ENCODE results near the gene CAMK4. TPM values are rescaled to one million over a fixed set of nuclear protein-coding genes. Genes with fewer than 3 reads are reported as not detected.

CAMK4 gene
- total RNA-seq, 1 donor from 2014 or later = 0.11 TPM

GRCh38 chr5:111227801-111228200 is 3.6 kb downstream of the CAMK4 start:
- no peak for DNase-seq (ENCODE audit: missing footprints)
- intact Hi-C loops (cut with DNase I) = no loop called here
- ATAC-seq = no peak

- DNase-seq (ENCODE audit: missing footprints) (no peak), ATAC-seq (no peak)
- intact Hi-C loops (cut with DNase I) = no loop called here
Measured at GRCh38 chr5:111228520-111229220, 4.5 kb downstream of the CAMK4 start.

GRCh38 chr5:111229221-111229835 is 5.1 kb downstream of the CAMK4 start:
- intact Hi-C loops (cut with DNase I) = no loop called here
- DNase-seq (ENCODE audit: missing footprints) (no peak), ATAC-seq (no peak)

- no peak for ATAC-seq
Measured at GRCh38 chr5:111229871-111230810, 6.0 kb downstream of the CAMK4 start.

GRCh38 chr5:111231119-111231518 is 6.9 kb downstream of the CAMK4 start:
- DNase-seq (ENCODE audit: missing footprints) (no peak), ATAC-seq (no peak)
- intact Hi-C loops (cut with DNase I) = no loop called here

More at GRCh38 chr5:111229871-111230810, 6.0 kb downstream of the CAMK4 start:
- no peak for DNase-seq (ENCODE audit: missing footprints)
- intact Hi-C loops (cut with DNase I) = no loop called here

GRCh38 chr5:111232311-111233051 is 8.3 kb downstream of the CAMK4 start:
- intact Hi-C loops (cut with DNase I) = no loop called here
- no peak for DNase-seq (ENCODE audit: missing footprints)
- no peak for ATAC-seq

- ATAC-seq = no peak
- intact Hi-C loops (cut with DNase I) = no loop called here
- DNase-seq (ENCODE audit: missing footprints) = no peak
Measured at GRCh38 chr5:111233052-111233374, 8.8 kb downstream of the CAMK4 start.

- intact Hi-C loops (cut with DNase I) = no loop called here
Measured at GRCh38 chr5:111234125-111234524, 9.9 kb downstream of the CAMK4 start.

GRCh38 chr5:111235635-111236034 is 11.5 kb downstream of the CAMK4 start:
- ATAC-seq (no peak), DNase-seq (ENCODE audit: missing footprints) (no peak)
- intact Hi-C loops (cut with DNase I) = no loop called here

More at GRCh38 chr5:111234125-111234524, 9.9 kb downstream of the CAMK4 start:
- no peak for ATAC-seq
- DNase-seq (ENCODE audit: missing footprints) = no peak

GRCh38 chr5:111236348-111236747 is 12.2 kb downstream of the CAMK4 start:
- intact Hi-C loops (cut with DNase I) = no loop called here
- ATAC-seq = no peak
- no peak for DNase-seq (ENCODE audit: missing footprints)

- ATAC-seq (no peak), DNase-seq (ENCODE audit: missing footprints) (no peak)
- intact Hi-C loops (cut with DNase I) = no loop called here
Measured at GRCh38 chr5:111236995-111237394, 12.8 kb downstream of the CAMK4 start.

- no peak for DNase-seq (ENCODE audit: missing footprints)
Measured at GRCh38 chr5:111237470-111237869, 13.3 kb downstream of the CAMK4 start.

GRCh38 chr5:111238431-111239225 is 14.4 kb downstream of the CAMK4 start:
- DNase-seq (ENCODE audit: missing footprints) (no peak), ATAC-seq (no peak)
- intact Hi-C loops (cut with DNase I) = no loop called here

More at GRCh38 chr5:111237470-111237869, 13.3 kb downstream of the CAMK4 start:
- no peak for ATAC-seq
- intact Hi-C loops (cut with DNase I) = no loop called here

GRCh38 chr5:111241696-111242095 is 17.5 kb downstream of the CAMK4 start:
- intact Hi-C loops (cut with DNase I) = no loop called here
- DNase-seq (ENCODE audit: missing footprints) = no peak
- no peak for ATAC-seq

- DNase-seq (ENCODE audit: missing footprints) = no peak
- intact Hi-C loops (cut with DNase I) = no loop called here
- ATAC-seq = no peak
Measured at GRCh38 chr5:111242606-111243005, 18.4 kb downstream of the CAMK4 start.

GRCh38 chr5:111243318-111243717 is 19.1 kb downstream of the CAMK4 start:
- intact Hi-C loops (cut with DNase I) = no loop called here
- DNase-seq (ENCODE audit: missing footprints) (no peak), ATAC-seq (no peak)

- ATAC-seq (no peak), DNase-seq (ENCODE audit: missing footprints) (no peak)
- intact Hi-C loops (cut with DNase I) = no loop called here
Measured at GRCh38 chr5:111245654-111246053, 21.5 kb downstream of the CAMK4 start.

GRCh38 chr5:111246459-111246858 is 22.3 kb downstream of the CAMK4 start:
- ATAC-seq = no peak
- intact Hi-C loops (cut with DNase I) = no loop called here
- DNase-seq (ENCODE audit: missing footprints) = no peak
